Stimulated activated CD8-positive, alpha-beta memory T cell treated with anti-CD3 and anti-CD28 coated beads, Interleukin-12 subunit alpha, Interleukin-12 subunit beta, amount 100 ng/mL, for 24 hours (primary cell): Measurements from ENCODE around the gene RHOA.
A peak's percentile ranks its signal among the peaks of the same experiment; 100 is the strongest.

Experiments
- DNase-seq: peaks from one replicate; pipeline ENCODE4 v3.0.0-alpha.2; 2020; ENCODE audit errors: extremely low read depth

RHOA gene

GRCh38 chr3:49411968-49412631 is at the start of gene RHOA, which contains the start of gene TCTA:
TSS of gene RHOA (minus strand) at chr3:49411976. CDS start at chr3:49375589, 36,387 bp downstream.
TSS of gene TCTA (plus strand) at chr3:49412423. CDS start at chr3:49412427, 4 bp downstream.
- DNase-seq, result peak; percentile 98

GRCh38 chr3:49460956-49461355 is 49.2 kb upstream of the RHOA start:
- no peak for DNase-seq

- DNase-seq, result no peak
Observed at GRCh38 chr3:49460188-49460890, 48.6 kb upstream of the RHOA start.

GRCh38 chr3:49456466-49456865 is 44.7 kb upstream of the RHOA start:
- DNase-seq, result no peak

- no peak for DNase-seq
Observed at GRCh38 chr3:49454898-49455681, 43.3 kb upstream of the RHOA start.

- no peak for DNase-seq
Observed at GRCh38 chr3:49454458-49454857, 42.7 kb upstream of the RHOA start.

GRCh38 chr3:49453621-49454020 is 41.8 kb upstream of the RHOA start:
- DNase-seq, result no peak

GRCh38 chr3:49445391-49445790 is 33.6 kb upstream of the RHOA start:
- DNase-seq, result no peak

- no peak for DNase-seq
Observed at GRCh38 chr3:49434731-49435130, 23.0 kb upstream of the RHOA start.

- DNase-seq, result no peak
Observed at GRCh38 chr3:49428752-49429080, 16.9 kb upstream of the RHOA start.

- DNase-seq, result no peak
Observed at GRCh38 chr3:49427586-49427985, 15.8 kb upstream of the RHOA start.

- DNase-seq, result no peak
Observed at GRCh38 chr3:49424816-49425215, 13.0 kb upstream of the RHOA start.

- no peak for DNase-seq
Observed at GRCh38 chr3:49422379-49423248, 10.8 kb upstream of the RHOA start, which contains the start of gene AMT. TSS of gene AMT (minus strand) at chr3:49422473. CDS start at chr3:49422450, 23 bp downstream.

- no peak for DNase-seq
Observed at GRCh38 chr3:49421890-49422378, 10.2 kb upstream of the RHOA start.

- DNase-seq, result no peak
Observed at GRCh38 chr3:49417516-49418120, 5.8 kb upstream of the RHOA start.

- DNase-seq, result no peak
Observed at GRCh38 chr3:49416867-49417266, 5.1 kb upstream of the RHOA start.

- no peak for DNase-seq
Observed at GRCh38 chr3:49415931-49416601, 4.3 kb upstream of the RHOA start.

GRCh38 chr3:49414753-49415152 is 3.0 kb upstream of the RHOA start:
- no peak for DNase-seq

GRCh38 chr3:49413338-49413734 is 1.6 kb upstream of the RHOA start:
- no peak for DNase-seq

- no peak for DNase-seq
Observed at GRCh38 chr3:49412632-49413337, 1.0 kb upstream of the RHOA start.
